Psoas muscle (tissue), 8 donors: ENCODE results near the gene CUEDC2. TPM values are rescaled to one million over a fixed set of nuclear protein-coding genes. Genes with fewer than 3 reads are reported as not detected.

Source experiments
- ATAC-seq, 4 donors: fragments of 200-7000 bp; cut with Tn5 transposase; one replicate each; pipeline ENCODE4 v1.9.1; 2020; ENCODE audit warnings: moderate library complexity in 3 of 4, mild to moderate bottlenecking in 2 of 4
- DNase-seq, 2 donors: peaks; one replicate each; pipeline ENCODE4 v3.0.0-alpha.2; 2020
- H3K27ac ChIP-seq: fragments of 200-600 bp; one replicate; pipeline ENCODE4 v1.8.0; 2022
- H3K27me3 ChIP-seq, 3 donors: fragments of 200-600 bp in 1 of 3; one replicate each; pipeline versions ENCODE4 v1.6.1 to v1.8.0; 2013 to 2022; ENCODE audit warnings: low read length in 2 of 3, mild to moderate bottlenecking in 2 of 3, moderate library complexity in 1 of 3; ENCODE audit not compliant: insufficient read depth in 3 of 3
- H3K36me3 ChIP-seq, 2 donors: fragments of 200-600 bp in 1 of 2; one replicate each; pipeline versions ENCODE4 v1.6.1 to v1.8.0; 2013 to 2022; ENCODE audit warnings: low read depth in 1 of 2, mild to moderate bottlenecking in 1 of 2, moderate library complexity in 1 of 2; ENCODE audit not compliant: insufficient read depth in 1 of 2
- H3K4me1 ChIP-seq: fragments of 200-600 bp; one replicate; pipeline ENCODE4 v1.8.0; 2022
- H3K4me3 ChIP-seq: fragments of 200-600 bp; one replicate; pipeline ENCODE4 v1.8.0; 2022; ENCODE audit warnings: mild to moderate bottlenecking
- H3K9me3 ChIP-seq: fragments of 200-600 bp; one replicate; pipeline ENCODE4 v1.8.0; 2022
- WGBS, 3 donors: extraction: QIAGEN DNeasy Blood & Tissue Kit; methylation state at CpG; one replicate each; pipeline versions ENCODE4 v1.1.6 to v1.1.7; 2013; 5-methylcytosine and 5-hydroxymethylcytosine counted together
- intact Hi-C, 2 donors: fragments of 100-400 bp; cut with DNase I; formaldehyde crosslinking; loops; one replicate each; pipeline versions ENCODE4 v1.11.0 to v1.14.2; 2022
- polyA plus RNA-seq, 3 donors: library from polyadenylated mRNA; stranded (reverse); fragments of 200-250 nt; gene quantifications; one replicate each; pipeline ENCODE4 v1.2.3, GENCODE V29; 2013
- total RNA-seq, 4 donors: library from RNA; stranded (reverse); fragmentation: NEBNext Ultra II Directional in 2 of 4; extraction: Animal tissue kit (Norgen Biotek cat#: 25700) in 2 of 4; gene quantifications; one replicate each; pipeline versions ENCODE4 v1.2.1 to v1.2.4, GENCODE V29; 2021 to 2023
- TF ChIP-seq, protein P1 (sequence below): fragments of 200-600 bp; IDR thresholded peaks from one replicate; pipeline ENCODE4 v1.8.0; 2022; ENCODE audit warnings: antibody characterized with exemption
- donor health status: healthy with polysubstance abuse.
- donor health status: DM: no; HTN: no; CAD: no; lungs with moderate emphysema.
- donor health status: Bipolar disorder and iron deficiency.
- donor health status: healthy.
- donor health status: DM: yes; HTN: yes; CAD: no.
- donor health status: DM: no; HTN: no; CAD: no.
- donor health status: DM: no; HTN: no; CAD: no.
- donor health status: DM: yes; HTN: yes; CAD: no.

Gene CUEDC2
- total and polyA plus RNA-seq, 7 donors, result 53.3 to 103 (median 77.2) TPM

DNA sequence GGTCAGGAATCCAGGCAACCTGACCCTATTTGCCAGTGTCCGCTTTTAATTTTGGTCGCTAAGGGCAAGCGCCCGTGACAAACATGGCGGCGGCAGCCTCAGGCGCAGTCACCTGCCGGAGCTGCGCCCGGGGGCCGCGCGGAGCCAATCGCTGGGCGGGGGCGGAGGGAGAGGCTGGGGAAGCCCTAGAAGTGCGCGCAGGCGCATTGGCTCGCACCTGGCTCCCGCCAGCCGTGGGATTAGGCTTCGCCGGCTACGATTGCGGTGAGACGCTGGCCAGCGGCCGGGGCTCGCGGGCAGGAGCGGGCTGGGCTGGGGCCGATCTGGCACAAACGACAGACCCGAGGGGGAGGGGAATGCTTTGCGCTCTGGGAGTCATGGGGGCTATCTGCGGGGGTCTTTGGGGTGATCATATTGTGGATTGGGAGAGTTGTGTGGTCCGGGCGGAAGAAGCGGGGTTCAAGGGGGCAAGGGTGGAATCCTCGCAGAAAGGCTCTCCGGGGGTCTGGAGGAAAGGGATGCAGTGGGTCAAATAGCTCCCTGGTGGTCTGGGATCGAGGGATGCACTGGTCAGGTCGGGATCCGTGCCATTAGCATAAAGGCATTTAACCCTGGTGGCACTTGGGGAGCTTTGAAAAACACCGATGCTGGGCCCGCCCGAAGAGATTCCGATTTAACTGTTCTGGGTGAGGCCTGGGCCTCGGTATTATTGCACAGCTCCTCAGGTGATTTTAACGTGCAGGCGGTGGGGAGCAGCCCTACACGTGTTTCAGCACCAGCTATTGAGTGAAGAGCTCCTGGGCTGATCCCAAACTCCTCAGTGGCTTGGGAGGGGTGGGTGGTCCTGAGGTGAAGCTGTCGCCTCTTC is 29.0 kb upstream of the CUEDC2 start:
- DNase-seq, result peak; percentile 91 to 97
- peak; percentile 98 to 99 (median 98) for ATAC-seq
- H3K4me3 ChIP-seq, result peak overlapping the region; percentile 67
- TF ChIP-seq, protein P1, sequence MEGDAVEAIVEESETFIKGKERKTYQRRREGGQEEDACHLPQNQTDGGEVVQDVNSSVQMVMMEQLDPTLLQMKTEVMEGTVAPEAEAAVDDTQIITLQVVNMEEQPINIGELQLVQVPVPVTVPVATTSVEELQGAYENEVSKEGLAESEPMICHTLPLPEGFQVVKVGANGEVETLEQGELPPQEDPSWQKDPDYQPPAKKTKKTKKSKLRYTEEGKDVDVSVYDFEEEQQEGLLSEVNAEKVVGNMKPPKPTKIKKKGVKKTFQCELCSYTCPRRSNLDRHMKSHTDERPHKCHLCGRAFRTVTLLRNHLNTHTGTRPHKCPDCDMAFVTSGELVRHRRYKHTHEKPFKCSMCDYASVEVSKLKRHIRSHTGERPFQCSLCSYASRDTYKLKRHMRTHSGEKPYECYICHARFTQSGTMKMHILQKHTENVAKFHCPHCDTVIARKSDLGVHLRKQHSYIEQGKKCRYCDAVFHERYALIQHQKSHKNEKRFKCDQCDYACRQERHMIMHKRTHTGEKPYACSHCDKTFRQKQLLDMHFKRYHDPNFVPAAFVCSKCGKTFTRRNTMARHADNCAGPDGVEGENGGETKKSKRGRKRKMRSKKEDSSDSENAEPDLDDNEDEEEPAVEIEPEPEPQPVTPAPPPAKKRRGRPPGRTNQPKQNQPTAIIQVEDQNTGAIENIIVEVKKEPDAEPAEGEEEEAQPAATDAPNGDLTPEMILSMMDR, result no peak
- no peaks in the 10 kb centered on the region for H3K27me3 ChIP-seq
- H3K36me3 ChIP-seq, result no peaks in the 10 kb centered on the region
- H3K4me1 ChIP-seq, result peaks cover 16% of the 10 kb centered on the region
- WGBS, 3 donors, result 6 to 7% (median 6%) methylated on average over 41 to 54 of the region's 54 CpGs
- H3K9me3 ChIP-seq, result no peaks in the 10 kb centered on the region
- peak overlapping the region; percentile 1 for H3K27ac ChIP-seq
- intact Hi-C loops, result no loop called here

DNA sequence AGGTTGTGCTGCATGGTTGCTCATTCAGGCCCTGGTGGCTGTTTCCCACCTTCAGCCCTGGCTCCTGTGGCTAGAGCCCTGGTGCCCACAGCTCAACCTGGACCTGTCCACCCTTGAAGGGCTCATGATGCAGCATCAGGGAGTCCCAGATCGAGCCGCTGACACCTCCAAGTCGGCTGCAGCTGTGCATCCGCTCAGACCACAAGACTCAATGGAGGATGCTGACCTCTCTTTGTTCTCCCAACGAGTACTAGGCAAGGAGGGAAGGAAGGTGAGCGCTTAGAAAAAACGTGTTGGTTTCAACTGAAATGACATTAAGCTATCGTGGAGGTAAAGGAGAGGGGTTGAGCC is 28.4 kb upstream of the CUEDC2 start:
- 19 to 27% (median 23%) methylated on average over 8 of the region's 8 CpGs for WGBS, 3 donors
- TF ChIP-seq, protein P1, result no peak
- Histone ChIP-seq H3K4me1 (peaks cover 16% of the 10 kb centered on the region), H3K27me3 (no peaks in the 10 kb centered on the region), H3K27ac (peak overlapping the region; percentile 1), H3K4me3 (peak overlapping the region; percentile 67), H3K36me3 (no peaks in the 10 kb centered on the region), H3K9me3 (no peaks in the 10 kb centered on the region)
- no peak for DNase-seq
- peak; percentile 1 to 39 (median 13) for ATAC-seq
- intact Hi-C loops, result no loop called here

DNA sequence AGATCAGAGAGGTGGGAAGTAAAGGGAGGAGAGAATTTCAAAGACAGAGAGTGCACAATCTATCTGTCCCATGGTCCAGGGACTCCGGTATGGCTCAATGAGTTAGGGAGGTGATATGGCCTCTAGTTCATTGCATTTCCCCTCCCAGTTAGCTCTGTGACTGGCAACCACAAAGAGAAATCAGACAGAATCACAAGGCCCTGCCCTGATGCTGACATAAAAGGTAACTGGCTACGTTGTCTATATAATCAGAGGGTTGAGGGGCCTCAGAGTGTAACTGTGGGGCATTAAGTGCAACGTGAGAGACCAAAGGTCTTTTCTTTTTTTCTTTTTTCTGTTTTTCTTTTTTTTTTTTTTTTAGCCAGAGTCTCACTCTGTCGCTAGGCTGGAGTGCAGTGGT is 26.3 kb upstream of the CUEDC2 start:
- H3K27ac ChIP-seq, result no peak overlapping the region
- H3K4me3 ChIP-seq, result no peak overlapping the region
- no peaks in the 10 kb centered on the region for H3K36me3 ChIP-seq
- no peaks in the 10 kb centered on the region for H3K9me3 ChIP-seq
- TF ChIP-seq, protein P1, result no peak
- ATAC-seq, result no peak
- no peaks in the 10 kb centered on the region for H3K27me3 ChIP-seq
- 77% methylated on average over 4 of the region's 4 CpGs for WGBS, 3 donors
- intact Hi-C loops, result no loop called here
- no peak for DNase-seq
- peaks cover 20% of the 10 kb centered on the region for H3K4me1 ChIP-seq

DNA sequence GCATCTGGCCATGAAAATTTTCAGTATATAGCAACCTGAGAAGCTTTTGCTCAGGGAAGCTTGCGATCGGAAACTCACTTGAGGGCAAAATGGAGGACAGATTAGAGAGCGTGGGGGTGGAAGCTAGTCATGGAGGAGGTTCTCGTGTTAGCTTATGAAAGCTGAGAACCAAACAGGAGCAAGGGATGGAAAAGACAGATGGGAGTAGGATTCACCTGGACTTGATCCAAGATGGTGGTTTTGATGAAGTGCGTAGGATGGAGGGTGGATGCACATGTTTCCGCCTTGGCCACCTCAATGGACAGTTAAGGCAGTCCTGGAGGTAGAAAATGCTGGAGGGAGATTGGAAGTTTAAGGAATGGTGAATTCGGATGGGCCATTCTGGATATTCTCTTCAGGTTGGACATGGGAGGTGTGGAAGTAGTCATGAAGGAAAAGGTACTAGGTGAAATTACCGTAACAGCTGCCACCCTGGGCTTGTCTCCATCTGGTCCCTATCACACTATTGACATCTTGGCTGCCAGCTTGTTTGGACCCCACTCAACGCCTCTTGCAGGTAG is 25.3 kb upstream of the CUEDC2 start:
- H3K4me1 ChIP-seq, result peaks cover 27% of the 10 kb centered on the region

More for the DNA sequence above, 25.3 kb upstream of the CUEDC2 start:
- no peak for ATAC-seq
- TF ChIP-seq, protein P1, result no peak
- H3K4me3 ChIP-seq, result no peak overlapping the region
- no peak overlapping the region for H3K27ac ChIP-seq
- no peaks in the 10 kb centered on the region for H3K36me3 ChIP-seq
- DNase-seq, result no peak
- no peaks in the 10 kb centered on the region for H3K9me3 ChIP-seq
- H3K27me3 ChIP-seq, result no peaks in the 10 kb centered on the region
- intact Hi-C loops, result no loop called here
- WGBS, 3 donors, result 81 to 83% (median 82%) methylated on average over 9 of the region's 9 CpGs
